HG03097 (cell line): ENCODE results near the gene RBFOX1.

Experiments
- ATAC-seq: cut with Tn5 transposase; IDR thresholded peaks from one replicate; pipeline ENCODE4 v1.9.1; 2021; ENCODE audit not compliant: unreplicated experiment, low FRiP score

The RBFOX1 gene

GRCh38 chr16:7332611-7333010 is at the start of gene RBFOX1:
Gene RBFOX1, plus strand, starts transcription at chr16:7332845.
- no peak for ATAC-seq

DNA sequence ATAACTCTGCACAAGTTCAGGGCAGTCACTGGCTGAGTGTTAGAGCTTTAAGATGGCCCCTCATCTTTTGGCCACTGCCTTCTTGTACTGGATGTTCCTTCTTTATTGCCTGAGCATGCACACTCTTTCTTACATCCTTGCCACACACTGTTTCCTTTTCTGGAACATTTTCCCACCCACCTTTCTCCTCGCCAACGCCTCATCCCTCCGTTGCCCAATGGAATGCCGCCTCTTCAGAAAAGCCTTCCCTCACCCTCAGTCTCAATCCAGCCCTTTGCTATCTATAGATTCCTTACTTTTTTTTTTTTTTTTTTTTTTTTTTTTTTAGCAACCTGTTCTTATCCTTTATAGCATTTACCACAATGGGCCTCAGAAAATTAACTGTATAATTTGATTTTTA is 47.9 kb upstream of the RBFOX1 start:
- ATAC-seq: no peak

DNA sequence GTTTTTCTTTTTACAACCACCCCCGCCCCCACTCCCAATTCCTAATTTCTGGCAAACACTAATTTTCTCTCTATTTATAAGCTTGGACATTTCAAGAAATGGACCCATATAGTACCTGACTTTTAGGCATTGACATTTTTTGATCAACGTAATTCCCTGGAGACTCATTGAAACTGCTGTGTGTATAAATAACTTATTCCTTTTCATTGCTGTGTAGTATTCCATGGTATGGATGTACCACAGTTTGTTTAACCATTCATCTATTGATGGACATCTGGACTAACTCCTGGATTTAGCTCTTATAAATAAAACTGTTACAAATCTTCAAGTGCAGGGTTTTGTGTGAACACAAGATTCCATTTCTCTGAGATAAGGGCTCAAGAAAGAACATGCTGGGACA is 47.1 kb upstream of the RBFOX1 start:
- ATAC-seq: no peak

- ATAC-seq: no peak
Measured at GRCh38 chr16:7289299-7289698, 43.3 kb upstream of the RBFOX1 start.

- no peak for ATAC-seq
Measured at GRCh38 chr16:7290682-7291081, 42.0 kb upstream of the RBFOX1 start.

DNA sequence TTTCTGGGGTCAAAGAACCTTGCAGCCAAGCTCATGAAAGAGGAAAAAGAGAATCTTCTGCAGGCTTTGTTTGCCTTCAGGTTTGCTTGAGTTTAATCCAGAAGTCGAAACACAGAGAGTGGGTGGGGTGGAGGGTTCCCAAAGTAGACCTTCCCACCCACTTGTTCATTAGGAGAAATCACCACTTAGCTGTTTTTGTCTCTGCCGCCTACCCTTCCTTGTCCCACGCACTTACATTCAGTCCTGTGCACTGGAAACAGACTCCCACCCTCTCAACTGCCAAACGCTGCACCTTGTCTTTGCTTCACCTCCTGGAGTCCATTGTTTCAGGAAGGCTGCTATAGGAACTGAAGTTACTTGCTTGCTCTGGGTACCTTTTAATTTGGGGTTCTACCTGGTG is 38.6 kb upstream of the RBFOX1 start:
- ATAC-seq: no peak

- ATAC-seq: no peak
Measured at GRCh38 chr16:7303052-7303610, 29.5 kb upstream of the RBFOX1 start.

- no peak for ATAC-seq
Measured at GRCh38 chr16:7303660-7304200, 28.9 kb upstream of the RBFOX1 start.

DNA sequence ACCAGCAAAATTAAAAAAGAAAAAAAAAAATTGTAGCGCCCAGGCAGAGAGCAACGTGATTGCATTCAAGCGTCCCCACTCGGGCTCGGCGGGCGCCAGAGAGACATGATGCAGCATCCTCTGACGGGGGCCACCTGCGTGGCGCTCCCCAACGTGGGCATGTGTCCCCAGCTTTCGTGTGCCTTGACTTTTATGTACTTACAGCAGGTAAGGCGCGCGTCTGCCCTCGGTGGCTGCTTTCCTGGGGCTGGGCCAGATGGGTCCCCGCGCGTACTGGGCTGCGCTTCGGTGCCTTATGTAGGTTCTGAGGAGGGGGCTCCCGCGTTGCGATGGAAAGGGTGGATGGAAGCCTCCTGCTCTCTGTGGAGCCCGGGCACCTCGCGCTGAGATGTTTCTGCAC is 28.4 kb upstream of the RBFOX1 start:
- no peak for ATAC-seq

GRCh38 chr16:7304958-7305357 is 27.7 kb upstream of the RBFOX1 start:
- no peak for ATAC-seq

- ATAC-seq: no peak
Measured at GRCh38 chr16:7313170-7313569, 19.5 kb upstream of the RBFOX1 start.

GRCh38 chr16:7314163-7314562 is 18.5 kb upstream of the RBFOX1 start:
- ATAC-seq: no peak

- ATAC-seq: no peak
Measured at GRCh38 chr16:7315813-7316212, 16.8 kb upstream of the RBFOX1 start.

- no peak for ATAC-seq
Measured at GRCh38 chr16:7316281-7316888, 16.3 kb upstream of the RBFOX1 start.

GRCh38 chr16:7317982-7318381 is 14.7 kb upstream of the RBFOX1 start:
- no peak for ATAC-seq

DNA sequence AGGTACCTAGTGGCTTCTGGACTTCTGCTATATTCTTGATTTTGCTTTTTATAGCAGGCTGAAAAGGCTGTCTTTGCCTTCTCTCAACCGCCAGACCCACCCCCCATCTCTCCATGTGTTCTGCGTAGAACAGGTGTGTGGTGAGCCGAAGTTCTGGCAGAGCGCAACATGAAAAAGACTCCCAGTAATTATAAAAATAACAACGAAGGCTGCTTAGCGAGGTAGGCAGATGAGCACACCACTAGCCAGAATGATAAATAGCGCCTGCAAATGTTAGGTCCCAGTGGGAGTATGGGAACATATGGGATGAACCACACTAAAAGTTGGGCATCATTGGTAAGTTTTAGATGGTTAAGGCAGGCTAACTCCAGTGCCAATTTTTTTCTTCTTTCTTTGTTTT is 14.0 kb upstream of the RBFOX1 start:
- ATAC-seq: no peak

- ATAC-seq: no peak
Measured at GRCh38 chr16:7319514-7319913, 13.1 kb upstream of the RBFOX1 start.

GRCh38 chr16:7321661-7322060 is 11.0 kb upstream of the RBFOX1 start:
- no peak for ATAC-seq

- no peak for ATAC-seq
Measured at GRCh38 chr16:7324321-7324720, 8.3 kb upstream of the RBFOX1 start.

- no peak for ATAC-seq
Measured at GRCh38 chr16:7325834-7326233, 6.8 kb upstream of the RBFOX1 start.

- no peak for ATAC-seq
Measured at GRCh38 chr16:7330709-7331108, 1.9 kb upstream of the RBFOX1 start.

DNA sequence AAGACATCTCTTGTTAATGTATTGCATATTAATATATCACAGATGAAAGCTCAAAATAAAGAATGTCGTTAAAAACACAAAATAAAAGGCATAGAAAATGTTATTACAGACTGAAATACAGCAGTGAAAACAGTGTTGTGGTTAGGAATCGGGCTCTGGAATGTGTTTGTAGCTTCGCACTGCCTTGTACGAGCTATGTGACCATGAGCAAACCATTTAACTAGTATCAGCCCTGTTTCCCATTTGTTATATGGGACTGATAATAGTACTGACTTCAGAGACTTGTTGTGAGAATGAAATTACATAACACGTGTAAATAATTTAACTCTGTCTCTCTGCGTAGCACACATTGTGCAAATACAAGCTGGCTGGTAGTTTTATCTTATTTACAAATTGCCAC is 648 bp upstream of the RBFOX1 start:
- ATAC-seq: no peak
